Cardiac septum (tissue), 1 donor: ENCODE measurements around the gene FAM9C. TPM values are rescaled to one million over a fixed set of nuclear protein-coding genes. Genes with fewer than 3 reads are reported as not detected.

Source experiments
- DNase-seq: peaks from one replicate; pipeline ENCODE4 v3.0.0-alpha.2; 2020; ENCODE audit warnings: low spot score
- intact Hi-C: fragments of 100-400 bp; cut with DNase I; formaldehyde crosslinking; loops from one replicate; pipeline ENCODE4 v1.14.0; 2022
- total RNA-seq: library from RNA; stranded (reverse); fragmentation: NEBNext Ultra II Directional; extraction: Animal tissue kit (Norgen Biotek cat#: 25700); gene quantifications from one replicate; pipeline ENCODE4 v1.2.1, GENCODE V29; 2021
- donor health status: DM: no; HTN: no; CAD: no.

Gene FAM9C
- total RNA-seq, 1 donor from 2014 or later, result not detected

GRCh38 chrX:13014111-13015096 lies 30.0 kb downstream of the FAM9C start:
- intact Hi-C loops, result no loop called here
- no peak for DNase-seq

- intact Hi-C loops, result no loop called here
- no peak for DNase-seq
Measured at GRCh38 chrX:13013363-13014110, 30.9 kb downstream of the FAM9C start.

- DNase-seq, result no peak
- intact Hi-C loops, result no loop called here
Measured at GRCh38 chrX:13010546-13010945, 33.9 kb downstream of the FAM9C start.

- no peak for DNase-seq
- intact Hi-C loops, result no loop called here
Measured at GRCh38 chrX:13009844-13010243, 34.6 kb downstream of the FAM9C start.

- no peak for DNase-seq
- intact Hi-C loops, result no loop called here
Measured at GRCh38 chrX:13009273-13009672, 35.1 kb downstream of the FAM9C start.

GRCh38 chrX:13008851-13009250 lies 35.6 kb downstream of the FAM9C start:
- no peak for DNase-seq
- intact Hi-C loops, result no loop called here

- intact Hi-C loops, result no loop called here
Measured at GRCh38 chrX:13008189-13008533, 36.3 kb downstream of the FAM9C start.

GRCh38 chrX:13007519-13008188 lies 36.8 kb downstream of the FAM9C start:
- intact Hi-C loops, result no loop called here
- DNase-seq, result no peak

More at GRCh38 chrX:13008189-13008533, 36.3 kb downstream of the FAM9C start:
- no peak for DNase-seq

- intact Hi-C loops, result no loop called here
- DNase-seq, result no peak
Measured at GRCh38 chrX:13005661-13006473, 38.6 kb downstream of the FAM9C start.

- DNase-seq, result no peak
- intact Hi-C loops, result no loop called here
Measured at GRCh38 chrX:13001961-13002671, 42.3 kb downstream of the FAM9C start.

- no peak for DNase-seq
- intact Hi-C loops, result no loop called here
Measured at GRCh38 chrX:13001097-13001496, 43.3 kb downstream of the FAM9C start.

- DNase-seq, result no peak
- intact Hi-C loops, result no loop called here
Measured at GRCh38 chrX:13000301-13000811, 44.1 kb downstream of the FAM9C start.

GRCh38 chrX:12999422-12999821 lies 45.0 kb downstream of the FAM9C start:
- intact Hi-C loops, result no loop called here
- DNase-seq, result no peak

- DNase-seq, result no peak
- intact Hi-C loops, result no loop called here
Measured at GRCh38 chrX:12997906-12998687, 46.3 kb downstream of the FAM9C start.

GRCh38 chrX:12996934-12997435 lies 47.4 kb downstream of the FAM9C start:
- intact Hi-C loops, result no loop called here

GRCh38 chrX:12994321-12994720 lies 50.1 kb downstream of the FAM9C start:
- intact Hi-C loops, result no loop called here
- no peak for DNase-seq

More at GRCh38 chrX:12996934-12997435, 47.4 kb downstream of the FAM9C start:
- no peak for DNase-seq

- intact Hi-C loops, result no loop called here
Measured at GRCh38 chrX:12993826-12994225, 50.6 kb downstream of the FAM9C start.

More at GRCh38 chrX:12993826-12994225, 50.6 kb downstream of the FAM9C start:
- no peak for DNase-seq
